C4-2B (cell line): ENCODE results near the gene NR6A1.

Source experiments
- H3K27ac ChIP-seq: fragments of 450-650 bp; 2 replicates; pipeline ENCODE4 v1.5.1; 2017
- ZFX ChIP-seq: fragments of 450-650 bp; IDR thresholded peaks from 2 replicates; pipeline ENCODE4 v1.6.1; 2017
- TF ChIP-seq, protein P1 (sequence below): fragments of 450-650 bp; conservative IDR thresholded peaks from 2 replicates; pipeline ENCODE4 v1.5.1; 2017; ENCODE audit warnings: mild to moderate bottlenecking

Gene NR6A1

GRCh38 chr9:124760719-124761118 lies 10.4 kb downstream of the NR6A1 start:
- no peak overlapping the region for H3K27ac ChIP-seq
- TF ChIP-seq, protein P1, sequence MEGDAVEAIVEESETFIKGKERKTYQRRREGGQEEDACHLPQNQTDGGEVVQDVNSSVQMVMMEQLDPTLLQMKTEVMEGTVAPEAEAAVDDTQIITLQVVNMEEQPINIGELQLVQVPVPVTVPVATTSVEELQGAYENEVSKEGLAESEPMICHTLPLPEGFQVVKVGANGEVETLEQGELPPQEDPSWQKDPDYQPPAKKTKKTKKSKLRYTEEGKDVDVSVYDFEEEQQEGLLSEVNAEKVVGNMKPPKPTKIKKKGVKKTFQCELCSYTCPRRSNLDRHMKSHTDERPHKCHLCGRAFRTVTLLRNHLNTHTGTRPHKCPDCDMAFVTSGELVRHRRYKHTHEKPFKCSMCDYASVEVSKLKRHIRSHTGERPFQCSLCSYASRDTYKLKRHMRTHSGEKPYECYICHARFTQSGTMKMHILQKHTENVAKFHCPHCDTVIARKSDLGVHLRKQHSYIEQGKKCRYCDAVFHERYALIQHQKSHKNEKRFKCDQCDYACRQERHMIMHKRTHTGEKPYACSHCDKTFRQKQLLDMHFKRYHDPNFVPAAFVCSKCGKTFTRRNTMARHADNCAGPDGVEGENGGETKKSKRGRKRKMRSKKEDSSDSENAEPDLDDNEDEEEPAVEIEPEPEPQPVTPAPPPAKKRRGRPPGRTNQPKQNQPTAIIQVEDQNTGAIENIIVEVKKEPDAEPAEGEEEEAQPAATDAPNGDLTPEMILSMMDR, result no peak
- TF ChIP-seq ZFX, result no peak

GRCh38 chr9:124759327-124759726 lies 11.8 kb downstream of the NR6A1 start:
- no peak overlapping the region for H3K27ac ChIP-seq
- TF ChIP-seq, protein P1, result no peak
- TF ChIP-seq ZFX, result no peak

- TF ChIP-seq, protein P1, result no peak
- TF ChIP-seq ZFX, result no peak
These were observed 12.4 kb downstream of the NR6A1 start for GRCh38 chr9:124758691-124759090.

DNA sequence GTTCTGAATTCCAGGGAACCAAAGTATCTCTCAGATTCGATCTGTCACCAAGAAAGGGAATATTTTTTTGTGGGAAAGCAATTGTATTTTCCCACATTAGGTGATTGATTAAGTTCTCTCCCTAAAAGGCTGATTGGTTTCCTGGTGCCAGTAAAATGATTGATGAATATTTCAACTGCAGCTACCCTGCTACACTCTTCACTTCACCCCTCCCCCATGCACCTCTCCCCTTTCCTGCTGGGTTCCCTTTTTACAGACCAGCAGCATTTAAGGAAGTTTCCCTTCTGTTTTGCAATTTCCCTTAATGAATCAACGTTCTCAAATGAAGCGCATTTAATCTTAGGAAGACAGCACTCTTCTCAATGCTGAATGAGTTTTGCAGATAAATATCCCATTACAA lies 13.1 kb downstream of the NR6A1 start:
- H3K27ac ChIP-seq, result no peak overlapping the region
- TF ChIP-seq, protein P1, result no peak
- TF ChIP-seq ZFX, result no peak

More at GRCh38 chr9:124758691-124759090, 12.4 kb downstream of the NR6A1 start:
- no peak overlapping the region for H3K27ac ChIP-seq

- no peak overlapping the region for H3K27ac ChIP-seq
- TF ChIP-seq, protein P1, result no peak
- TF ChIP-seq ZFX, result no peak
These were observed 13.5 kb downstream of the NR6A1 start for GRCh38 chr9:124757616-124758015.

DNA sequence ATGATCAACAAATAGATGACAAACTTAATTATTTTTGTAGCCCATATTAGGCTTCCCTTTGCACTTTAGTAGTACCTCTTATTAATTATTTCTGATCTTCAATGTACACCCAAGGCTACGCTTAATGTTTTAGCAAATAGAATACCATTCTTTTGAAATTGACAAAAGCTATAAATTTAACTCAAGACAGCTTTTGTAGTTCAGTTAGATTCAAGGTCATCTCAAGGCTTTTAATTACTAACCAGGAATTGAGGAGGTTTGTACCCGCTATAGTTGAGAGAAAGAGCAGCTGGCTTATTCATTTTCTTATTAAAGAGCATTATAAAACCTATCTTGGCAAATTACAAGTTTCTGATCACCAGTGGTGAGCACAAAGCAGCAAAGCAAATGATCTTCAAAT lies 15.1 kb downstream of the NR6A1 start:
- no peak for TF ChIP-seq ZFX
- TF ChIP-seq, protein P1, result no peak
- no peak overlapping the region for H3K27ac ChIP-seq

DNA sequence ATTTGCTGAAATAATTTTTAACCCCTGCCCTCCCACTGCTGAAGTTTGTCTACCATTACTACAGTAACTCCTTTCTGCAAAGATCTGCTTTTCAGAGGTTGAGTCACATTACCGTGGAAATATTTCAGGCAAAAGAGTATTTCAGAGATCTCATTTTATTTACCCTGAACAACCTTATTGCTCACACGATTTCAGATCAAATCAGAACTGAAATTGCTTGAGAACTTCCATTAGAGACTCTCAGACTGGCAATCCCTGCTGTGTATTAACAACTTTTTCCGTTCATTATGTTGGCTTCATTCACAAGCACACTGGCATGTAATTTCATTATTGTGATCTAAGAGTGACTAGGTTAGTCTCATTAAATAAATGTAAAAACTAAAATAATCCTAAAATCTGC lies 16.1 kb downstream of the NR6A1 start:
- TF ChIP-seq, protein P1, result no peak
- TF ChIP-seq ZFX, result no peak
- H3K27ac ChIP-seq, result no peak overlapping the region
